Measurements from ENCODE around the gene ATG2A. TPM values are rescaled to one million over a fixed set of nuclear protein-coding genes. Genes with fewer than 3 reads are reported as not detected.

Gene ATG2A
- total and polyA plus RNA-seq, 2 donors (not counting 3 experiments of a cell fraction or from before 2014, with no cell fraction given), result 13.4 to 24.3 TPM

- Histone ChIP-seq H3K4me2 (ENCODE audit: insufficient read depth, low read length) (no peak overlapping the region), H2AFZ (ENCODE audit: low read depth, low read length) (no peak overlapping the region), H3K9ac (replicated peaks; ENCODE audit: extremely low read depth, insufficient read depth, low read length) (no peak overlapping the region), H3K9me3 (replicated peaks; ENCODE audit: control insufficient read depth, insufficient read depth, low read length) (no peaks in the 10 kb centered on the region), H3K4me1 (ENCODE audit: control insufficient read depth, extremely low read depth, insufficient read depth, low read length) (peaks cover 14% of the 10 kb centered on the region), H3K79me2 (ENCODE audit: control insufficient read depth, insufficient read depth, low read length) (peaks cover under 1% of the 10 kb centered on the region), H3K27me3 (ENCODE audit: control insufficient read depth in 2 of 2, insufficient read depth in 2 of 2, low read length in 2 of 2) (no peaks in the 10 kb centered on the region), H3K36me3 (ENCODE audit: control insufficient read depth in 2 of 2, extremely low read depth in 1 of 2, insufficient read depth in 2 of 2, low read length in 2 of 2) (no peaks in the 10 kb centered on the region), H3K4me3 (replicated peaks in 1 of 3; ENCODE audit: insufficient read depth in 1 of 3, low read depth in 1 of 3, low read length in 3 of 3) (no peak overlapping the region), H3K9me1 (replicated peaks; ENCODE audit: control insufficient read depth, extremely low read depth, insufficient read depth, low read length) (no peaks in the 10 kb centered on the region), H3K27ac (ENCODE audit: insufficient read depth, low read depth, low read length) (no peak overlapping the region), H4K20me1 (replicated peaks; ENCODE audit: control insufficient read depth, extremely low read depth, insufficient read depth, low read length) (no peaks in the 10 kb centered on the region)
- TF ChIP-seq JUN (IDR thresholded peaks at IDR 0.05; ENCODE audit: borderline replicate concordance, insufficient read depth, insufficient read length, low read depth) (no peak), EZH2 (IDR thresholded peaks at IDR 0.05; ENCODE audit: borderline replicate concordance, low read depth, low read length, severe bottlenecking) (no peak), MYC (IDR thresholded peaks at IDR 0.05; ENCODE audit: low read depth, low read length) (no peak), MAX (IDR thresholded peaks at IDR 0.05; ENCODE audit: insufficient read depth, insufficient read length) (no peak), POLR2AphosphoS5 (IDR thresholded peaks at IDR 0.05; ENCODE audit: insufficient read depth, low read depth, low read length) (no peak), POLR2A (IDR thresholded peaks at IDR 0.05; ENCODE audit: low read depth, low read length) (no peak), CTCF (IDR thresholded peaks at IDR 0.05; ENCODE audit: extremely low read depth in 1 of 2, insufficient read depth in 1 of 2, low read depth in 1 of 2, low read length in 2 of 2) (no peak), GATA2 (IDR thresholded peaks at IDR 0.05; ENCODE audit: insufficient read depth, insufficient read length, low read depth, low read length) (no peak), FOS (IDR thresholded peaks at IDR 0.05; ENCODE audit: borderline replicate concordance, insufficient read depth, low read length) (no peak)
- ChIA-PET CTCF (no interaction called here), POLR2A (no interaction called here)
- BruUV-seq (replicated peaks), result no TSS peak
- dilution Hi-C loops (cut with MboI; ENCODE audit: extremely low pct_ligation_motif_present, low sequenced_read_pairs), result no loop called here
- FAIRE-seq, result no peak
- DNase-seq (ENCODE audit: low read depth, low spot score), result no peak
- intact Hi-C loops (cut with micrococcal nuclease), result no loop called here
Observed at GRCh38 chr11:64921384-64921783, 4.4 kb upstream of the ATG2A start.
